GM08714 (cell line): Measurements from ENCODE around the gene ASPHD1.
"Not testable (repeated sequence)": the region's sequence is repeated elsewhere in the genome, so short reads cannot be mapped to it uniquely, and the experiment has no call there.

Experiments
- H3K4me3 ChIP-seq: fragments of 200-500 bp; sonication (Bioruptor generic); 2 replicates; pipeline ENCODE4 v1.5.1; 2014; ENCODE audit warnings: mild to moderate bottlenecking, low read length, inconsistent platforms
- ZNF274 ChIP-seq: IDR thresholded peaks from 2 replicates; pipeline ENCODE4 v1.6.1; 2012; ENCODE audit warnings: mild to moderate bottlenecking, low read depth, low read length

The ASPHD1 gene

GRCh38 chr16:29871822-29872546 lies 28.3 kb upstream of the ASPHD1 start:
- H3K4me3 ChIP-seq, result no peak overlapping the region
- no peak for TF ChIP-seq ZNF274

GRCh38 chr16:29873319-29873718 lies 27.0 kb upstream of the ASPHD1 start:
- TF ChIP-seq ZNF274, result no peak

GRCh38 chr16:29875206-29875605 lies 25.1 kb upstream of the ASPHD1 start:
- TF ChIP-seq ZNF274, result no peak
- H3K4me3 ChIP-seq, result no peak overlapping the region

More at GRCh38 chr16:29873319-29873718, 27.0 kb upstream of the ASPHD1 start:
- H3K4me3 ChIP-seq, result no peak overlapping the region

DNA sequence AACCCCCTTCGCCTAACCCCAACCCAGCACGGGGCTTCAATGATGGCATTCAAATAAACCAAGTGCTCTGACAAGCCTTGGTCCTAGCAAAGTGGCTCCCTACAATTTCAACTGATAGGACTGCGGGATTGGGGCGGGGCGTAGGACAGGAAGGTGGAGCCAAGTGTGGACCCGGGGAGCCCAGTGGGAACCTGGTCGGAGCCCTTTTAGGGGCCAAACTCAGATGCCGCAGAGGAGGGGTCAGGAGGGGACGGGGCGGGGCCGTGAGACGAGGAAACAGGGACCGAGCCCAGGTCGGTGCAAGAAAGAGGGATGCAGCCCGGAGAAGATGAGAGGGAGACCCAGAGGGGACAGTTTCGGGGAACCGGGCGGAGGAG lies 24.1 kb upstream of the ASPHD1 start:
- no peak overlapping the region for H3K4me3 ChIP-seq
- no peak for TF ChIP-seq ZNF274

GRCh38 chr16:29876594-29877249 lies 23.6 kb upstream of the ASPHD1 start:
- H3K4me3 ChIP-seq, result no peak overlapping the region
- no peak for TF ChIP-seq ZNF274

- no peak for TF ChIP-seq ZNF274
- no peak overlapping the region for H3K4me3 ChIP-seq
These were observed 22.9 kb upstream of the ASPHD1 start for GRCh38 chr16:29877266-29877961.

- TF ChIP-seq ZNF274, result no peak
- no peak overlapping the region for H3K4me3 ChIP-seq
These were observed 22.1 kb upstream of the ASPHD1 start for GRCh38 chr16:29878172-29878571.

GRCh38 chr16:29881050-29881449 lies 19.2 kb upstream of the ASPHD1 start:
- no peak for TF ChIP-seq ZNF274
- no peak overlapping the region for H3K4me3 ChIP-seq

- TF ChIP-seq ZNF274, result no peak
- no peak overlapping the region for H3K4me3 ChIP-seq
These were observed 16.3 kb upstream of the ASPHD1 start for GRCh38 chr16:29883987-29884386.

GRCh38 chr16:29889372-29889771 lies 10.9 kb upstream of the ASPHD1 start:
- H3K4me3 ChIP-seq, result not testable (repeated sequence)

- no peak for TF ChIP-seq ZNF274
- no peak overlapping the region for H3K4me3 ChIP-seq
These were observed 8.5 kb upstream of the ASPHD1 start for GRCh38 chr16:29891525-29892457.

DNA sequence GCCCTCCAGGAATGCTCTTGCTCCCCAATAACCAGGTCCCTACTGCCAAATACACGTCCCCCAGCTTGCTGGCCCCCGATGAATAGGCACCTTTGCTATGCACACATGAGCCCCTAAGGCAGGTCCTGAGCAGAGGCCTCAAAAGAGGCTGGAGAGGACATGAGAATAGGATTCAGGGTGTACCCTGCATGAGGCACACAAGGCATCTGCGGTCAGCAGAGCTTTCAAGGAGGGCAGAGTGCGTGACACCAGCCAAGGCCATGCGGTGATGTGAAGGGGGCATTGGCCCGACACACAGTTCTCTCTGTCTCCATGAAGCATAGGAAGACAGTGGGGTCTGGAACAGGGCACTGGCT lies 7.9 kb upstream of the ASPHD1 start:
- TF ChIP-seq ZNF274, result no peak

GRCh38 chr16:29893553-29893952 lies 6.7 kb upstream of the ASPHD1 start:
- TF ChIP-seq ZNF274, result no peak
- no peak overlapping the region for H3K4me3 ChIP-seq

More for the DNA sequence above, 7.9 kb upstream of the ASPHD1 start:
- no peak overlapping the region for H3K4me3 ChIP-seq

- no peak for TF ChIP-seq ZNF274
- no peak overlapping the region for H3K4me3 ChIP-seq
These were observed 5.9 kb upstream of the ASPHD1 start for GRCh38 chr16:29894352-29894751.
